NCI-H128 (cell line): ENCODE measurements around the gene RFTN1.

Source experiments
- DNase-seq: peaks from one replicate; lab custom pipeline; 2025; ENCODE audit not compliant: unreplicated experiment; lab: John Stamatoyannopoulos, UW

The RFTN1 gene

DNA sequence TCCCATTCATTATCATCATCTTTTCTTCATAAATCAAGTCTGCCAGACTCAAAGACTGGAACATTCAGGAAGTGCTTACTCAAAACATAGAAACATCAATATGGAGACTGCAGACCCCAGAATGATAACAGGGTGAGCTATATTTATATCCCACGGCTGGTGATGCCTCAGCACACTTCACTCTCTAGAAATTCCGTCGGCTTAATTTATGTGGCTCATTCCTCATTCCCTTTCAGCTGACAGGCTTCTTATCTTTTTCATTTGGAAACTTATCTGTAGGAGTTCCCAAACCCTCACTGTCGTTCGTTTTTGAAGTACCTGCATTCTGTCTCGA, 45.5 kb downstream of the RFTN1 start:
- DNase-seq: no peak

GRCh38 chr3:16467393-16467792, 46.1 kb downstream of the RFTN1 start:
- DNase-seq: no peak

DNA sequence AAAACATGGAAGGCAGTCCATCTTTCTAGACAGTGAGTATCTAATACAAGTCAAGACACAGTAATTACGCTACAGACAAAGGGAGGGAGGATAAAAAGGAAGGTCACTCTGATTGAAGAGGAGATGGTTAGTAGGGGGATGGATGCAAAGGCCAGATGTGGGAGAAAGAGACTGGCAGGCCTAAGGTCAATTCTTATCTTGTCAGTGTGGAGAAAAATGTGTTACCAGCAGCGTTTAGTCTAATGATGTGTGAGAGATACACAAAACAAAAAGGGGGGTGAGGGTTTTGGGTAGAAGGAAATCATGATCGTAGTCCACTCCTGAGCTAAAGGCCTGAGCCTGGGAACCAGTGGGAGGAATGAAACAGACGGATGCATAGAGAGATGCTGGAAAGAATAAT, 46.7 kb downstream of the RFTN1 start:
- DNase-seq: no peak

GRCh38 chr3:16464511-16465148, 48.9 kb downstream of the RFTN1 start:
- no peak for DNase-seq

- DNase-seq: no peak
Measured at GRCh38 chr3:16463914-16464313, 49.6 kb downstream of the RFTN1 start.

DNA sequence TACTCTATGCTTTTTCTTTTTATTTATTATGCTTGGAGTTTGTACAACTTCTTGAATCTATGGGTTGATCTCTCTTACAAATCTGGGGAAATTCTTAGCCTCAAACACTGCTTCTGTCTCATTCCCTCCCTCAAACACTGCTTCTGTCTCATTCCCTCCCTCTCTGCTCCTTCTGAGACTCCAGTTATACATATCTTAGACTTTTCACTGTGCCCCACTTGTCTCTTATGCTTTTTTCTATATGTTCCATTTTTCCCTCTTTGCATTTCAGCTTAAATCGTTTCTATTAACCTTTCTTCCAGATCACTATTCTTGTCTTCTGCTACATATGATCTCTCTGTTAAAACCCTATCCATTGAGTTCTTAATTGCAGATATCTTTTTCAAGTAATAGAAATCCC, 50.4 kb downstream of the RFTN1 start:
- DNase-seq: no peak

DNA sequence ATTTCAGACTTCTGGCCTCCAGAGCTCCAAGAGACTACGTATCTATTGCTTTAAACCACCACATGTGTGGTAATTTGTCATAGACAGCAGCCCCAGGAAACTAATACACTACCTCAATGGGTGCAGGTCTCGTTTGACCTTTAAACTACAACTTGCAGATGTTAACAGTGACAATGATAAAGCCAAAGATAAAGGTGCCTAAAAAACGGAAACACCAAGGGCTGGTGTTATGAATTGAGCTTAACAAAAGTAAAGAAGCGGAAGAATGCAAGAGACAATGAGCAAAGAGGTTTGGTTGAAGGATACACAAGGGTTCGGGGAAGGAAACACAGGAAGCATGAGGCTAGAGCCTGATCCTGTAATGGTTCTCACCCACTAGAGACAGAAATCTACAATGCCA, 50.8 kb downstream of the RFTN1 start:
- DNase-seq: no peak

DNA sequence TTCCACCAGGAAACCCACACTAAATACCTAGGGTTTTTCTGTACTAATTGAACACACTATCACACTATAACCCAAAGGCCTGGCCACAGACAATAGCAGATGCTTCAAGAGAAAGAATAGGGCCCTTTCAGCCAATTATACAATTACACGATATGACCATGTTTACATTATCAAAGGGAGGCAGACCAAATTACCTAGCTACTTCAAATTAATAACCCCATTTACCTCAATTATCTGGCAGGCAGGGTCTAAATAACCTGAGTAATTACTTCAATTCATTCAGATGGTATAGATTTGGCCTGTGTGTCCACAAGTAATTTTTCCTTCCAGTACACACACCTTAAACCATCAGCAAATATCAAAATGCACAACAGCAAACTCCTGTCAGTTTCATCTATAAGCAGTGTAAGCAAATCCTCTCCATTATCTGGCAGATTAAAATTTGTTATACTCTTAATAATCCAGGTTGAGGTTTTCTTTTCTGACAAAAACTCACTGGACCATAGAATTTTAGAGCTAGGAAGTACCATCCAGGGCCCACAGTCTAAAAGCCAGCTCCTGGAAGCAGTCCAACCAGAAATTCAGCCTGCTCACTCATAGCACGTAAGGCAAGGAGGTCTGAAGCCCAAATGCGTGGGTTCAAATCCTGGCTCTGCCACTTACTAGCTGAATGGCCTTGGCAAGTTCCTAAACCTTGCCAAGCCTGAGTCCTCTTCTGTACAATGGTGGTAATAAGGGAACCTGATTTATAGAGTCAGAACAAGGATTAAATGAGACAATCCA, 51.8 kb downstream of the RFTN1 start:
- peak; percentile 33 for DNase-seq

- DNase-seq: peak; percentile 16
Measured at GRCh38 chr3:16460886-16461285, 52.6 kb downstream of the RFTN1 start.

- no peak for DNase-seq
Measured at GRCh38 chr3:16460273-16460672, 53.2 kb downstream of the RFTN1 start.

GRCh38 chr3:16456784-16457415, 56.6 kb downstream of the RFTN1 start:
- DNase-seq: no peak

DNA sequence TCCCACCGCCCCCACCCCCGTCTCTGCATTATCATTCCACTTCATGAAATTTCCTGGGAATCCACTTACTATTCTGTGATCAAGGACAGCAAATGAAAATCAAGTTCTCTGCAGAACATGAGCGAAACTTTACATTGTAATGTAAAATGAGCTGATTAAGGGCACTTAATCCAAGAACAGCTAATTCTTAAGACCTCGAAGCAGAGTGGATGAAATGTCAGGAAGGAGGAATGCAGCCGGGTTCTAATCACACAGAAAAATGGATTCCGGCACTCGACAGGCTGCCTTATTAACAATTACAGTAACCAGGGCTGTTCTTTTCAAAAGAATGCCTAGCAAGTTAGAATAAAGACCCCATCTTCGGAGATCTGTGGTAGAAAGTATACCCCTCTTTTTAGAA, 57.5 kb downstream of the RFTN1 start:
- no peak for DNase-seq

GRCh38 chr3:16455001-16455400, 58.5 kb downstream of the RFTN1 start:
- DNase-seq: no peak

DNA sequence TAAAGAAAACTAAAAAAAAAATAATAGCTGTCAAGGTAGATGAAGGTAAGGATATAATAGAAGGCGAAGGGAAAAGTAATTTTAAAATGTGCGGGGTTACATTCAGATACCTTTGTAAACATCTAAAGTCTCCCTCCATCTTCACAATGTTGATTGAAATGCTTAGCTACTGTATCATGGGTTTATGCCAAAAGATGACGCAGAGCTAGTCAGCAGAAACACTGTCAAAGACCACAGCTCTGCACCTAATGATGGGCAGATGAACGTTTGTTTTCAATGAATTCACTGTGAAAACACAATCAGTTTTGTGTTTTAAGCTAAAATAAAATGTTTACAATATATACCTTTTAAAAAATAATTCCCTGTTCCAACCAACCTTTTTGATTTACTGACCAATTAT, 61.2 kb downstream of the RFTN1 start:
- no peak for DNase-seq

- no peak for DNase-seq
Measured at GRCh38 chr3:16449369-16449768, 64.1 kb downstream of the RFTN1 start.

DNA sequence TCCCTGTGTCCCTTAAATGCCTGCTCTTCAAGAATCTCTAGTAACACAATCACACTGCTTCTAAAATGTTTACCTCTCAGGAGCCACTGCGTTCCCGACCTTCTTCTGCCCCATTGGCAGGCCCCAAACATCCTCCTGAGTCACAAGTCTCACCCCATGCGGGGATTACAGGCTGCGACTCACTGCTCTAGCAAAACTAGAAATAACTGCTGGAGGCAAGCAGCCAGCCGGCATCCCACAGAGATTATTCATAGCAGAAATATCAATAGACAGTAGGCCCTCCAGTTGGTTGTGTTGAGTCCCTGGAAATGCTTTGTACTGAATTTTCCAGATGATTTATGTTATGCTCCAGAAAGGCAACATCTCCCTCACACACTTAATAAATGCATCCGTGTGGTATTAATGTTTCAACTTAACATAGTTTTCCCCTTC, 64.8 kb downstream of the RFTN1 start:
- DNase-seq: no peak

- no peak for DNase-seq
Measured at GRCh38 chr3:16447135-16447534, 66.4 kb downstream of the RFTN1 start.

GRCh38 chr3:16444344-16444743, 69.2 kb downstream of the RFTN1 start:
- DNase-seq: no peak

GRCh38 chr3:16442730-16443129, 70.8 kb downstream of the RFTN1 start:
- DNase-seq: no peak

DNA sequence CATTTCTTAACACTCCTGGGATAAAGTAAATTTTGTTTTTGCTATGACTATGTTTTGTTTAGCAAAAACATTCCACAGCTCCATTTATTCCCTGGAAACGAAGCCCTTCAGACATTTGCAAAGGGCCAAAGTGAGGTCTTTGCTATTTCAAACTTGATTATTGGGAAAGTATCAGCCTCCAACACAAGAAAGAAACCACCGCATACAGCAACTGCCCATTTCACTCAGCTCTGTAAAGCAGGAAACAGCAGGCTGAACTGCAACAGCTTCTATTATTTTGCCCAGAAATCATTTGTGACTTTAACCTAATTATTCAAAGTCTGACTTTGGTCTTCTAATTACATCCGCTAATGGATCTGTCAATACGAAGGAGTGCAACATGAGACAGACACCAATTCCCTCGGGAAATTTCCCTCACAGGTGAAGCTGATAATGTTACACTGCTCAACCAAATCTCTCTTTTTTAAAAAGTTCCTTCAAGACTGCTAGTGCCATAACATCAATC, 72.1 kb downstream of the RFTN1 start:
- DNase-seq: peak; percentile 72

DNA sequence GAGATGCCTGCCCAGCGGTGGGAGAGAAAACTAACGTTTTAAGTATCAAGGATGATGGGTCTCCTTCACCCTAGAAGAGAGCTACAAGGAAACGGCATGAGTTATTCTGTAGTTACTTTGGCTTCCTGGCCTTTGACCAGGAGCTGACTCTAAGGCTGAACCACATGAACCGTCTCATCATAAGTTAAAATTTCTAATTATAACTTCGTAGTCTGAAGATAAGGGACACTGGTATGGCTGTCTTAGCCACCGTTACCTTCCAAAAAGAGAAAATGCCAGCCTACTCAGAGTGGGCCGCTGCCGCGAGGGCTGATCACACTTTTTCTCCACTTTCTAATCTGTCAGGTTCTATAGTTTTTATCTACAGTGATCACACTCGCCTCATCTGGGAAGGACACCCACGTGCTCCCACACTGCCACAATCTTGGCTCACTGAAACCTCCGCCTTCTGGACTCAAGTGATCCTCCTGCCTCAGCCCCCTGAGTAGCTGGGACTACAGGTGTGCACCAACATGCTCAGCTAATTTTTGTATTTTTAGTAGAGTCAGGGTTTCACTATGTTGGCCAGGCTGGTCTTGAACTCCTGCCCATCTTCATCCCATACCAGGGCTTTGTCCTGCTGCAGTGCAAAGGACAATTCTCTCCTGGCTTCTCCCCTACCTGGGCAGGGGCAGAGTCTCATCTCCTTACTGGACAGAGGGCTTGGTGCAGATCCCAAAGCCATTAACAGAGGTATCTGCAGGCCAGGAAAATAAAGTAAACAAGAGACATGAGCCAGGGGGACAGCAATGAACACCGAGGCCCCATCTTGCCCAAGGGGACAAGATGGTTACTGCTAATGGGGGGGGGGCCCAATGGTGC, 73.4 kb downstream of the RFTN1 start:
- no peak for DNase-seq
